DMS 273 (cell line): ENCODE results near the gene WDR86.
A peak's percentile ranks its signal among the peaks of the same experiment; 100 is the strongest.

Experiments
- DNase-seq: peaks from one replicate; lab custom pipeline; 2025; ENCODE audit not compliant: unreplicated experiment; lab: John Stamatoyannopoulos, UW

WDR86 gene

DNA sequence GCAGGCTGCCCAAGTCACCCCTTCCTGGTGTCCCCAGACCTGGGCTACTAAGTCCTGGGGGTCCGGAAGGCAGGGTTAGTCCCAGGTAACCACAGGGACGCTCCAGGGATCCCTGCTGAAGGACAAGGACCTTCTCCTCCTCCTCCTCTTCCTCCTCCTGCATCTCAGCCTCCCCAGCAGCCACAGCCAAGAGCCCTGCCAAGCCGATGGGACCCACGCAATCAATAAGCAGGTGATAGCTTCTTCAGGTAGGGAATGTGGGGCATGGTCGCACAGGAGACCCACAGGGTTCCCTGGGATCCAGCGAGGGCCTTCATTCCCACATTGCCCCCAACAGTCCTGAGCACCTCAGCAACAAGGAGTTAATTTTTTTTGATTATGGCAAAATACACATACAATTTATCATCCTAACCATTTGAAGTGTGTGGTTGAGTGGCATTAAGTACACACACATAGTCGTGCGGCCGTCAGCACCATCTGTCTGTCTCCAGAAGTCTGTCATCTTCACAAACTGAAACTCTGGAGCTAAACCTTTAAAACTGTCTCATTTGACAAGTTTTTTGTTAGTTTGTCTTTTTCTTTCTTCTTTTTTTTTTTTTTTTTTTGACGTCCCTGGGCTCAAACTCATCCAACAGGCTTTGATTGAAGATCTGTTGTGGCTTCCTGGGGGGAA lies 18.0 kb upstream of the WDR86 start:
- peak; percentile 71 for DNase-seq

DNA sequence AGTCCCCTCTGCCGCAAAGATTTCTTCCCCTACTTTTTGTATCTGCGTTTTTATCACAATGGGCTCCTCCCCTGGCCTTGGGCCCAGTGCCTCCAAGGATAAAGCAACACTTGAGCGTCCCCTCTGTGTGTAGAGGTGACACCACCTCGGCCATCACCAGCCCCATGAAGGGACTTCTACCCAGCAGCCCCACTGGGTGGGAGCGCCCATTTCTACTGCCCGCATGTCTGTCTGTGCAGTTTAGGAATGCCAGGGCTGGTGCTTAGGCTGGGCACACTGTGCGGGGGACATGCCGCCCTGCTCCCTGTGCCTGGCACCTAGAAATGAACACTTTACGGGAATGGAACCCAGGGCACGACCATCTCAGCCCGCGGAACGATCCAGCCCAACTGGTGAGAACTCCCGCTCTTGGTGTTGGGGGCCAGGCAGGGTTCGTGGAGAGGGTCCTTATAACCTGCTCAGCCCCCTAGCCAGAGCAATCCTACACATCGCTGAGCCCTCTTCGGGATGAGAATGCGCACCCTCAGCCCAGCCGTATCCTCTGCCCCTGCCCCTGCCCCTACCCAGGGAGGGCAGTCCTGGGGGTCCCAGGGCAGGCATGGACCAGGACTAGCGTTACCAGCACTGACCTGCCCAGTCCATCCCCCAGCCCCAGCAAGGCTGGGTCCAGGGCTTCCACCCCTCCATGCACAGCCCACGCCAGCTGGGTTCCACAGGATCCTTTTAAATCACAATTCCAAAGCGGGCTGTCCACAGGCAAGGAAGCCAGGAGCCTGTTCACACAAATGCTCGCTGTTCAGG lies 17.3 kb upstream of the WDR86 start:
- DNase-seq = no peak

DNA sequence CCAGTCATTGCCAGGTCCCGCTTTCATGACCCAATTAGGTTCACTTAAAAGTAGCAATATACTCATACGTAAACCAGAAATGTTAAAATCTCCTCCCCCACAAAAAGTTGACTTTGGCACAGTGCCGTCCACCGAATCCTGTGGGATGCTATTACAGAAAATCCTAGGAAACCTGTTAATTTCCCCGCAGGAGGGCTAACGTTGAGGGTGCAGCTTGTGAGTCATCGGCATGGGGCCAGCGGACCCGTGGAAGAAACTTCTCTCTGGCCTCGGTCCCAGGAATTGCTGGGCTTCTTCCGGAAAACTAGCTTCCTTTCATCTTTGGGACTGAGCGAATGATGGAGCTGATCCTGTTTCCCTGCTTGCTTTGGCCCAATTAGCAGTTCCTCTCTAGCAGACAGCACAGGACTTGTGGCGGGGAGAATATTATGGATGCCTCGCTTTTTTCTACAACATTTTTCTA lies 16.6 kb upstream of the WDR86 start:
- peak; percentile 86 for DNase-seq

DNA sequence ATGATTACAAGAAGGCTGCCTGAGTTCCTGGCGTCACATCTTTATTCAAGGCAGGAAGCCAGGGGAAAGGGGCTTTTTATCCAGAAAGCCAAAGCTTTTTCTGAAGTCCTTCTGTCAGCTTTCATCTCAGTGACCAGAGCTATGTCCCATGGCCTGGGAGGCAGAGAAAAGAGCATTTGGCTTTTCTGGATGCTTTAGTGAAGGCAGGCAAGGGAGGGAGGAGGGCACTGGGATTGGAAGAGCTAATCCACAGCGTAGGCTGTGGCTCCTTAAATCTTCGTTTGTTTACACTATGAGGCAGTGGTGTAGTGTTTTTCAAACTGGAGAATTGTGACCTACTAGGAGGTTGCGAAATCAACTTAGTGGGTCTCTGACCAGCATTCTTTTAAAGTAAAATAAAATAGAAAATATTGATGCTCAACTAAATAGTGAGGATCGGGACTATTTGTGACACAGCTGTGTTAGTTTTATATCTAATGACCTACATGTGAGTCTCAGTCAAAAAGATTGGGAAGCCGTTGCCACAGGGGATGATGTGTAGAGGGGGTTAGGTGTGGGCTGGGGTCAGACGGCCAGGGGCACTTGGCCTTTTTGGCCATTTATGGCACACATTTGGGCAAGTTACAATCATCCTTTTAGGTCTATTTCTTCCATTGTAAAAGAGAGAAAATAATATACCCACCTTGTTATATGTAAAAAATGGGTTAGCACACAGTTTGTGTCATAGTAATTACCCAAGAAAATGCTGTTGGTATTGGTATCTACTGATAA lies 16.0 kb upstream of the WDR86 start:
- no peak for DNase-seq

DNA sequence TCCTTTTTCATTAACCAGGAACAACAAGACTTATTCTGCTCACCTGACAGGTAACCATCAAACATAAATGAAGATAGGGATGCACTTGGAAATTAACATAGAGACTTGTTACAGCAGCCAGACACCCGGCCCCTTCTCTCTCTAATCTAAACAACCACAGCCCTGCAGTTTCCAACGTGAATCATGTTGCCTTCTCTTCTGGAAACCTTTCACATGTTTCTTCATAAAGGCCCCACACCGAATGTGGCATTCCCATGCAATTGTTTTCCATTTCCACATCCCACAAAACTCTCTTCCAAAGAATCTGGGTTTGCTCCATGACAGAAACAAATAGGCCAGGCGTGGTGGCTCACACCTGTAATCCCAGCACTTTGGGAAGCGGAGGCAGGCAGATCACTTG lies 15.0 kb upstream of the WDR86 start:
- no peak for DNase-seq

DNA sequence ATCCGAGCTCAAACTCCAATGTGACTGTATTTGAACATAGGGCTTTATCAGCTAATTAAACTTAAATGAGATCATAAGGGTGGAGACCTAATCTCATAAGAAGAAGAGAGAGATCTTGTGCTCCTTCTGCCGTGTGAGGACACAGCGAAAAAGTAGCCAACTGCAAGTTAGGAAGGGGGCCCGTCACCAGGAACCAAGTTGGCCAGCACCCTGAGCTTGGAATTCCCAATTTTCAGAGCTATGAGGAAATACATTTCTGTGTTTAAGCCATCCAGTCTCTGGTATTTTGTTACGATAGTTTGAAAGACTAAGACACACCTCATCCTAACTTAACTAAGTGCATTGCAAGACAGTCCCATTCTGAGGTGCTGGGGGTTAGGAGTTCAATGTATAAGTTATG lies 14.1 kb upstream of the WDR86 start:
- no peak for DNase-seq

DNA sequence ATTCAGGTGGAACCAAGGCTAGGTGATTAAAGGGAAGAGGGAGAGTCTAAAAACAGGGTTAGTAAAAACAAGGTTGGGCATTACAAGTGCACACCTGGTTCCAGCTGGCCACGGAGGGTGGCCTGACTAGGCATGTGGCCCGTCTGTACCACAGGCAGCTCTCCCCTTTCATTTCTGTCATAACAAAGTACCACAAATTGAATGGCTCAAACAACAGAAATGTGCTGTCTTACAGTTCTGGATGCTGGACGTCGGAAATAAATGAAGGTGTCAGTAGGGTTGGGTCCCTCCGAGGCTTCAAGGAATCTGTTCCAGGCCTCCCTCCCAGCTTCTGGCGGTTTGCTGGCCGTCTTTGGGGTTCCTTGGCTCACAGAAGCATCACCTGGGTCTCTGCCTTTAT lies 13.4 kb upstream of the WDR86 start:
- DNase-seq = no peak

DNA sequence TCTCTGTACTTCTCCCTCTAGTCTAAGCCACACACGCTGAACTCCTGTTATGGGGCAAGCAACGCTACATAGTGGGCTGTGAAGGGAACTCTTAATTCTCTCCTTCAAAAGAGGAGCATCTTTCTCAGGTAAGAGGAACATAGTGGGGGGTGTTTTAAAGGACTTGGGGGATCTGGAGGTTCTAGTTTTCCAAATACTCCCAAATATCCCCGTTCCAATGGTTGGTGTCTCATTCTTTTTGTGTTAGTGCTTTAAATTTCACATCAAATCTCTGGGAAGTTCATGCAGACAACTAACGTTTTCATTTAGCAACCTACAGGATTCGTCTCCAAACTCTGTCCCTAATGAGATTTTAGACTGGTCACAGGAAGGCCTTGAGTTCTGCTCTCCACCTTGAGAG lies 12.4 kb upstream of the WDR86 start:
- DNase-seq = no peak

DNA sequence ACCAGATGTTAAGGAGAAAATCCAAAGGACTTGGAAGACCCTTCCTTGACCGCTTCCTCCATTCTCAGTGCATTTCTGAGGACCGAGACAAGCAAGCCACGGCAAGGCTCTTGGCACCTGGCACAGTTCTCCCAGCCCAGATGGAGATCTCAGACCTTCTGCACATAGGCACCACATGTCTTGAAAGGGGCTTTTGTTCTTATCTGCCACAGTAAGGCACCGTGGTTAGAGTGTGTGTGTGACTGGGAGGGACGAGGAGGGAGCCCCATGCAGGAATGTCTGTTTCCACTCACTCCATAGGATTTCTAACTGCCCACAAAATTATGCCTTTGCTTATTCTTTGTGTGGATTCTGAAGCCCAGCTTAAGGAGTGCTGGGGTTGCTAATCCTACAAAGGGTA lies 10.3 kb upstream of the WDR86 start:
- peak; percentile 65 for DNase-seq

DNA sequence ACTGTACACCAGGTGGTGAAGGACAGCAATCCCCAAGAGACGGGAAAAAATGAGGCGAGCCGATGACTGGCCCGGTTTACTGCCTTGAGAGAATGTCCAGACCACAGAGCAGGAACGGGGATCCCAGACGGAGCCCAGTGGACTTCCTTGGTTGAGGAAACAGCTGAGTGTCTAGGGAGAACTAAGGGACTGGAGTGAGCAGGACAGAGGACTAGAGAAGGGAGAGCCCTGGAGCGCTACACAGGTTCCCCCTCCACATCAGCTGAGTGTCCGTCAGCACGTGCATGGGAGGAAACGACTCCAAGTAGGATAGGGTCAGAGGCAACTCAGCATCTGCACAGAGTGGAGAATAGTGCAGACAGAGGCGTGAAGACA lies 7.1 kb upstream of the WDR86 start:
- DNase-seq = no peak

DNA sequence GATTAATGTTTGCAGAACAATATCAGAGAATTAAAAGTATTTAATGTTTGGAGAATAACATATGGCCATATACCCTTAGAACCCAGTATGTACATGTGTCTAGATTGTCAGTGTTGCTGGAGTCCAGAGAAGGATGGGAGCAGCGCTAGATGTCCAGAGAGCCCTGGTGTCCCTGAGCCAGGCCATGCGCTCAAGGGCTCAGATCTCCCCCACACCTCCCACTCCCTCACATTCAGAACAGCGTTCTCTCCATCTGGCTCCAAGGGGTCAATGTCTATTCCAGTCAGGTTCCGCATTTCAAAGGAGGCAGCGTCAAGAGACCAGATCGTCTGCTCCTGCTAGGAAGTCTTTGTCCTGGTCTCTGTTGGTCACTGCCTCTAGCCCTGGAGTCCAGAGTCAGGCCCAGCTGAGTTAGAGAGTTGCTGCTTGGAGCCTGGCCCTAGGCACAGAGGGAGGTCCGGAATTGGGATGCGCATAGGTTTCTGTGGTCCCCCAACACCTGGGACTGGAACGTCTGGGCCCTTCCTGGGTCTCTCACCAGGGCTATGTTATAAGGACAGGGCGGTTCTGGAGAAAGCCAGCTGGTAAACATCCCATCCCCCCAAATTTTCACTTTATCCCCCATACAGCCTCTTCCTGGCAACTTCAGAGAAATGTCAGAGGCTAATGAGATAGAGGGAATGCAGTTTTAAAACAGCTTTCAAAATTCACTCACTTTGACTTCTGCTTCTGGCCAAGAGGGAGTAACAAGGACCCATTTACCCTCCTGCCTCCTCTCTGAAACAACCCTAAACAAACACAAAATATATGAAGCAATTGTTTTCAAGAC lies 6.5 kb upstream of the WDR86 start:
- no peak for DNase-seq

DNA sequence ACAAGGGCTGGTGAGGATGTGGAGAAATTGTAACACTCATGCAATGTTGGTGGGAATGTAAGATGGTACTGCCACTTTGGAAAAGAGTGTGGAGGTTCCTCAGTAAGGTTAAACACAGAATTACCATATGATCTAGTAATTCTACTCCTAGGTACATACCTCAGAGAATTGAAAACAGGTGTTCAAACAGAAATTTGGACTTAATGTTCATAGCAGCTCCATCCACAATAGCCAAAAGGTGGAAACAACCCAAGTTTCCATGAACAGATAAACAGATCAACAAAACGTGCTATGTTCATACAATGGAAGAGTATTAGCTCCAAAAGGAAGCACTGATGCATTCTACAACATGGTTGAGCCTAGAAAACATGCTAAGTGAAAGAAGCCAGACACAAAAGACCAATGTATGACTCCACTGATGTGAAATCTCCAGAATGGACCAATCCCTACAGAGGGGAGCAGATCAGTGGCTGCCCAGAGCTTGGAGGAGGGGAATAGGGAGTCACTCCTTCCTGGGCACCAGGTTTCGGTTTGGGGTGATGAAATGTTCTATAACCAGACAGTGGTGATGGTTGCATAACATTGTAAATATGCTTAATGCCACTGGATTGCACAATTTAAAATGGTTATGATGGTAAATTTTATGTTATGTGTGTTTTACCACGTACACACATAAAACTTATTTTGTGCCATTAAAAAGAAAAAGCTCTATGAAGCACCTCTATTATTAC lies 5.7 kb upstream of the WDR86 start:
- no peak for DNase-seq

DNA sequence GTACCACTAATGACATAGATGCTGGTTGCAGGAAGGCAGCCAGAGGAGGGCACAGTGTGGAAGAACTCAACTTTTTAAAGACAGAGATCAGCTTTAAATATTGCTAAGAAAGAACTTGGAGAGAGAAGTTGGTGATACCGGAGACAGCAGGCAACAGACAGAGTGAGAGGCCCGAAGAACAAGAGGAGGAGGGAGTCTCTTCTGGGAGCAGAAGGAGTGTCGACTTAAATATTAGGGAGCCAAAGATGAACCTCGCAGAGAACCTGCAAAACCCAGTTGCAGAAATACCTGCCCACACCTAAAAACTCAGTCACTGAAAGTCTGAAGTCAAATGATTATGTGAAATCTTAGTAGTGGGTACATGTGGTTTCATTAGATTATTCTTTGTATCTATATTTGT lies 3.4 kb upstream of the WDR86 start:
- DNase-seq = no peak

DNA sequence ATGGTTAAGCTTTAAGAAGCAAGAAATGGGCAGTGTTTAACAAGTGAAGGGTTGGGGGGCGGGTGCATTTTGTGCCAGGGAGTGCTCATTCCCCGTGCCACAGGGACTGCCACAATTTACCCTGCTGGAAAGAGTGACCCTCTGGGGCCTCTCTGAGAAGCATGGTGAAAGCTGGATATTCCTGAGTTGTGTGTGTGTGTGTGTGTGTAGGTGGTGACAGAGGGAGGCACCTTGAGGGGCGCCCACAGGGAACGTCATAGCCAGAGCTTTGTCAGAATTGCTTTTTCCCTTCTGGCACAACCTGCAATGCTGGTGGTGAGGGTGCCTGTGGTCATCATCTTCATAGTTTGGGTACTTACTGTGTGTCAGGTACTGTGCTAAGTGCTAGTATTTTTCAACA lies 2.5 kb upstream of the WDR86 start:
- no peak for DNase-seq

DNA sequence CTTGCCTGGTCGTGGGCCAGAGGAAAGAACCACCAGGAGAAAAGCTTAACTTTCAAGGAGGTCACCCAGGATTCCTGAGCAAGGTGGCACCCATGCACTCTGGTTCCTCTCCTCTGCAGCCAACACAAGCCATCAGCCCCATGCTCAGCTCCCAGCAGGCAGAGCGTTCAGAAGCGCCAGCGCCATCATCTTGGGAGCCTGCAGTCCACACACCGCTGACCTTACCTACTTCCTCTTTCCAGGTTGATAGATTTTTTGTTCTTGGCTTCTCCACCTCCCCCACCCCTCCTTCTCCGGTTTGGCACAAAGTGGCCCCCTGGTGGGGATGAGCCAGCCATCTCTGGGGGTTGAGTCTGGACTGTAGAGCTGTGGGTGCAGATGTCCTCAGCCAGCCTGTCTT lies 1.7 kb upstream of the WDR86 start:
- DNase-seq = no peak

DNA sequence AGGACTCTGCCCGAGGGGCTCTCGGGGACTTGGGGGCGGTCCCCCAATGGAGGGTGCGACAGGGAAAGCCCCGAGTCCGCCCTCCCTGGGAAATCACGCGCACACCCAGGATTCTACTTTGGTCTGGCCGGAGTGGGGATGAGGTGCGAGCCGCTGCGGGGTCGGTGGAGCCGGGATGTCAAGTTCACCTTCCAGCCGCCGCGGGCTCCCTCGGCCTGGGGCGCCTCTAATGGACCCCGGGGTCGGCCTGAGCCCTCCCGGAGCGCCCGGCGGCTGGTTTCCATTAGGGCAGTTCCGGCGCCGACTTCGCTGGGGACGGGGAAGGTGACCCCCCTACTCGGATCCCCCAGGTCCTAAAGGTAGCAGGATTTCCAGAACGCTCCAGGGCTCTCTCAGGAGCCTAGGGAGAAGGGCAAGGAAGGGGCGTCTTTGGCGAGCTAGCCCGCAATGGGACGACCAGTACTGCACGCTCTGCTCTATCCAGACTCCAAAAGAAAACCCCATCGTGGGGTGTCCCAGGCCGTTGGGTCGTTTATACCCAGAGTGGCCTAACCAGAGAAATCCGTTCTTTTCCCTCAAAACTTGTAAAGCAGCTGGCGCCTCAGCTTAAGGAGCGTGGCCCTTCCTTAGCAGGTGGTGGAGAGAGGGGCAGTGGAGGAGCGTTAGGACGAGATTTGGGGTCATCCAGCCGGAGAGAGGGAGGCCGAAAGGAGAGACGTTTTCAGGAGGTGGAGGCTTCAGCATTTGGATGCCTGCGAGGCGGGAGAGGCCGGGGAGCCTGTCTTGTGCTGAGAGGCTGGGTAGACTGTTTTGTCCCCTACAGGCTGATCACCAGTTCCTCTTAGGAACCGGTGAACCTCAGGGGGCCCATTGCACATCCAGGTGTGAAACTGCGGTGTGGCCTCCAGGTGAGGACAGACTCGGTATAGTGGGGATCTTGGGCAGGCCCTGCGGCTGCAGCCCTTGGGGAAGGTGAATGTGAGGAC lies 860 bp upstream of the WDR86 start:
- DNase-seq = peak; percentile 57

DNA sequence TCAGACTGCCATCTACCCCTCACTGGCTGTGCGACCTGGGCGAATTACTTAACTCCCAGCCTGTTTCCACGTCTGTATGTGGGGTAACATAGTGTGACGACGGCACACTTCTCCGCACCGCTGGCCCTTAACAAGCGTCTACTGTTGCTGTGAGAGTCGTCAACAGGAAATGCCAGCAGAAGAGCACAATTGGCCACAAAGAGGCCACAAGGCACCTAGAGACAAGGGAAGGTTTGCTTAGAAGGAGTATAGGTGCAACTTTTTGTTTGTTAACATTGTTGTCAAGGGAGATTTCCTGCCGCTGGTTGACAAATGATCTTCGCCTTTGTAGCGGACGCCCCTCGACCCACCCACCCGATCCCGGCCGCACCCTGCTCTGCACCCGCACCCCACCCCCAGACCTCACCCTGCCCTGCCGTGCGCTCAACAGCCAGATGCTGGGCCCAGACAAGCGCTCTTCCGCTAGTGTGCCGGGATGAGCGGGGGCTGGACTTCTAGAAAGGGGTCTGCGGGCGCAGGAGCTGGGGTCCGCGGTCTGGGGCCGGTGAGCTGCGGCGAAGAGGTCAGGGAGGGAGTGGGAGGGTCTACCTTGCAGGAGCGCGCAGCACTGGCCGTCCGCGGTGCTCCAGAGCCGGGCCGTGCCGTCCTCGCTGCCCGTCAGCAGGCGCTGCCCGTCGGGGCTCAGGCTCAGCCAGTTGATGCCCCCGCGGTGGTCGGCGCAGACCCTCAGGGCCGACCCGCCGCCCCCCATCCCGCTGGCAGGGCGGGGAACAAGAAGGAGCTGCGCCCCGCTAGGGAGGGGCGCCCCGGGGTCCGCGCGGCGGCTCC lies 785 bp downstream of the WDR86 start:
- no peak for DNase-seq

DNA sequence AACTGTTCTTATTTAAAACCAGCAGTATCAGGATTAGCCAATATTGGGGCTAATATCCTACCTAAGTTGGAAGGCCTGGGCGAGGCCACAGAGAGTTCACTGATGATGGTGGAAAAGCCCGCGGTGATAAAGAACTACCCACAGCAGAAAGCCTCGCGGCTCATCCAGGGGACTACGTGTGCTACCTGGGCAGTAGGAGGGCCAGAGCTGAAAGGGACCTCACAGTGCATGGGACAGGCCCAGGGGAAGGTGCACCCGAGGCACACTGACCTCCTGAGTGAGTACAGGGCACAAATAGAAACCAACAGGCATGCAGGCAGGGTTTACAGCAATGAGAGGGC lies 1.4 kb downstream of the WDR86 start:
- DNase-seq = no peak
